ENCODE data around the gene LRRC37A3.
"Not testable (repeated sequence)": the region's sequence is repeated elsewhere in the genome, so short reads cannot be mapped to it uniquely, and the experiment has no call there.

DNA sequence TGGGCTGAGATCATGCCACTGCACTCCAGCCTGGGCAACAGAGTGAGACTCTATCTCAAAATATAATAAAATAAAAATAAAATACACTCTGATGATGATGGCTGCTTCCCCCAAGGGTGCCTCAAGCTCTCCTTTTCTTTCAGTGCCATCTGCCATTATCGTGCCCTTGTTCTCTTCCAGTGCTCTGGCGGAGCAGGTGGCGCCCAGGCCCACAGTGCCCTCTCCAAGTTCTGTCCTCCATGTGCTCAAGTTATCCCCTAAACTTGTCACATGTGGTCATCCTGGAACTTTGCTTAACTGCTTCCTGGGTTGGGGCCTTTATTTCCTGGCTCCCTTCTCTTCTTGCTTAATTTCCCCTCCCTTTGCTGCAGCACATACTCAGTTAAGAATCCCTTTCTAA is 76.4 kb downstream of the LRRC37A3 start:
- TF ChIP-seq POLR2A (IDR thresholded peaks at IDR 0.05) = not testable (repeated sequence)
- TF ChIP-seq, protein P1, sequence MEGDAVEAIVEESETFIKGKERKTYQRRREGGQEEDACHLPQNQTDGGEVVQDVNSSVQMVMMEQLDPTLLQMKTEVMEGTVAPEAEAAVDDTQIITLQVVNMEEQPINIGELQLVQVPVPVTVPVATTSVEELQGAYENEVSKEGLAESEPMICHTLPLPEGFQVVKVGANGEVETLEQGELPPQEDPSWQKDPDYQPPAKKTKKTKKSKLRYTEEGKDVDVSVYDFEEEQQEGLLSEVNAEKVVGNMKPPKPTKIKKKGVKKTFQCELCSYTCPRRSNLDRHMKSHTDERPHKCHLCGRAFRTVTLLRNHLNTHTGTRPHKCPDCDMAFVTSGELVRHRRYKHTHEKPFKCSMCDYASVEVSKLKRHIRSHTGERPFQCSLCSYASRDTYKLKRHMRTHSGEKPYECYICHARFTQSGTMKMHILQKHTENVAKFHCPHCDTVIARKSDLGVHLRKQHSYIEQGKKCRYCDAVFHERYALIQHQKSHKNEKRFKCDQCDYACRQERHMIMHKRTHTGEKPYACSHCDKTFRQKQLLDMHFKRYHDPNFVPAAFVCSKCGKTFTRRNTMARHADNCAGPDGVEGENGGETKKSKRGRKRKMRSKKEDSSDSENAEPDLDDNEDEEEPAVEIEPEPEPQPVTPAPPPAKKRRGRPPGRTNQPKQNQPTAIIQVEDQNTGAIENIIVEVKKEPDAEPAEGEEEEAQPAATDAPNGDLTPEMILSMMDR (IDR thresholded peaks at IDR 0.05) = not testable (repeated sequence)

All from testis (tissue), 2 donors.